HepG2 (cell line): ENCODE results near the gene ADIPOR2. TPM values are rescaled to one million over a fixed set of nuclear protein-coding genes. Genes with fewer than 3 reads are reported as not detected.

Experiments
- FOSL2 ChIP-seq: sonication (generic); formaldehyde crosslinking; IDR thresholded peaks from 2 replicates; pipeline ENCODE4 v1.4.0; 2020; ENCODE audit warnings: missing genetic modification reagents
- HHEX ChIP-seq: IDR thresholded peaks from 2 replicates; pipeline ENCODE4 v1.6.1; 2016; ENCODE audit warnings: control low read depth
- HMGA1 ChIP-seq: sonication (generic); formaldehyde crosslinking; conservative IDR thresholded peaks from 2 replicates; pipeline ENCODE4 v1.4.0; 2020; ENCODE audit warnings: missing genetic modification reagents
- JUNB ChIP-seq: sonication (generic); formaldehyde crosslinking; IDR thresholded peaks from 2 replicates; pipeline ENCODE4 v1.8.0; 2022; ENCODE audit warnings: missing genetic modification reagents, mild to moderate bottlenecking, borderline replicate concordance
- KIAA2018 ChIP-seq: sonication (generic); formaldehyde crosslinking; IDR thresholded peaks from 2 replicates; pipeline ENCODE4 v1.5.0; 2020; ENCODE audit warnings: mild to moderate bottlenecking, missing genetic modification reagents, borderline replicate concordance
- NKX3-1 ChIP-seq: sonication (generic); formaldehyde crosslinking; IDR thresholded peaks from 2 replicates; pipeline ENCODE4 v1.5.0; 2020; ENCODE audit warnings: missing genetic modification reagents
- PLRG1 ChIP-seq: fragments of 450-650 bp; conservative IDR thresholded peaks from 2 replicates; pipeline ENCODE4 v1.6.1; 2016
- RBM22 ChIP-seq: fragments of 200-400 bp; formaldehyde crosslinking; optimal IDR thresholded peaks from 2 replicates; pipeline ENCODE3; 2017; ENCODE audit warnings: mild to moderate bottlenecking, low read length, moderate library complexity
- SETDB1 ChIP-seq: sonication (generic); formaldehyde crosslinking; IDR thresholded peaks from 2 replicates; pipeline ENCODE4 v1.5.1; 2020; ENCODE audit warnings: missing genetic modification reagents, mild to moderate bottlenecking, borderline replicate concordance
- SIX4 ChIP-seq: sonication (generic); formaldehyde crosslinking; IDR thresholded peaks from 2 replicates; pipeline ENCODE4 v1.4.0; 2020; ENCODE audit warnings: missing genetic modification reagents
- STAT6 ChIP-seq: sonication (generic); formaldehyde crosslinking; IDR thresholded peaks from 2 replicates; pipeline ENCODE4 v1.4.0; 2020; ENCODE audit warnings: missing genetic modification reagents, mild to moderate bottlenecking, borderline replicate concordance
- SUZ12 ChIP-seq: fragments of 150-350 bp; IDR thresholded peaks from 2 replicates; pipeline ENCODE4 v1.6.1; 2014; ENCODE audit warnings: low read depth, low read length
- TERF1 ChIP-seq: sonication (generic); formaldehyde crosslinking; IDR thresholded peaks from 2 replicates; pipeline ENCODE4 v1.8.0; 2022; ENCODE audit warnings: mild to moderate bottlenecking, missing genetic modification reagents, moderate library complexity
- TOPORS ChIP-seq: sonication (generic); formaldehyde crosslinking; IDR thresholded peaks from 2 replicates; pipeline ENCODE4 v1.8.0; 2023; ENCODE audit warnings: mild to moderate bottlenecking, missing genetic modification reagents
- TRIM24 ChIP-seq: sonication (generic); formaldehyde crosslinking; IDR thresholded peaks from 2 replicates; pipeline ENCODE4 v1.8.0; 2022; ENCODE audit warnings: mild to moderate bottlenecking, missing genetic modification reagents
- ZFP62 ChIP-seq: sonication (generic); formaldehyde crosslinking; IDR thresholded peaks from 2 replicates; pipeline ENCODE4 v1.4.0; 2020; ENCODE audit warnings: missing genetic modification reagents
- ZNF777 ChIP-seq: sonication (generic); formaldehyde crosslinking; IDR thresholded peaks from 2 replicates; pipeline ENCODE4 v1.4.0; 2020; ENCODE audit warnings: missing genetic modification reagents
- polyA plus RNA-seq, 8 experiments: library from polyadenylated mRNA; depleted of rRNA in 3 of 8; stranded (reverse) in 7 of 8; unstranded in 1 of 8; fragments of >200 nt; fragmentation: Illumina TruSeq in 4 of 8; extraction: Trizol in 4 of 8; gene quantifications; 2 replicates each; pipeline versions ENCODE4 v1.2.1 to v1.2.3, GENCODE V29; 2011 to 2016; ENCODE audit warnings: low read depth in 4 of 8, missing spikeins in 1 of 8, mixed read lengths in 1 of 8; ENCODE audit not compliant: insufficient read depth in 1 of 8
- total RNA-seq, 5 experiments: library from RNA; depleted of rRNA; stranded (reverse); fragments of >200 nt; fragmentation: Illumina TruSeq; extraction: Trizol; gene quantifications; 2 replicates each; pipeline ENCODE4 v1.2.3, GENCODE V29; 2016; ENCODE audit warnings: low read depth in 1 of 5
- TF ChIP-seq, protein P1 (sequence below): sonication (generic); formaldehyde crosslinking; conservative IDR thresholded peaks from 2 replicates; pipeline ENCODE4 v1.4.0; 2020; ENCODE audit warnings: missing genetic modification reagents

The ADIPOR2 gene
- total and polyA plus RNA-seq, 2 of the 13 experiments (the other 11 are each of a cell fraction or from before 2014, with no cell fraction given), result 35.2 to 52.2 TPM

- TF ChIP-seq KIAA2018 (CRISPR knock-in tag) (no peak), SIX4 (CRISPR knock-in tag) (peak; percentile 30; the same call in 1 of the 2 replicates), SUZ12 (peak; percentile 37; the same call in 1 of the 2 replicates), TOPORS (no peak), TRIM24 (CRISPR knock-in tag) (no peak), JUNB (CRISPR knock-in tag) (no peak), TERF1 (CRISPR knock-in tag) (no peak), HHEX (CRISPR knock-in tag) (no peak), PLRG1 (no peak), SETDB1 (CRISPR knock-in tag) (no peak), ZNF777 (CRISPR knock-in tag) (peak; percentile 43; the same call in 1 of the 2 replicates), ZFP62 (no peak), STAT6 (no peak), RBM22 (no peak), HMGA1 (CRISPR knock-in tag) (no peak), NKX3-1 (CRISPR knock-in tag) (no peak), FOSL2 (CRISPR knock-in tag) (no peak)
- TF ChIP-seq, protein P1, sequence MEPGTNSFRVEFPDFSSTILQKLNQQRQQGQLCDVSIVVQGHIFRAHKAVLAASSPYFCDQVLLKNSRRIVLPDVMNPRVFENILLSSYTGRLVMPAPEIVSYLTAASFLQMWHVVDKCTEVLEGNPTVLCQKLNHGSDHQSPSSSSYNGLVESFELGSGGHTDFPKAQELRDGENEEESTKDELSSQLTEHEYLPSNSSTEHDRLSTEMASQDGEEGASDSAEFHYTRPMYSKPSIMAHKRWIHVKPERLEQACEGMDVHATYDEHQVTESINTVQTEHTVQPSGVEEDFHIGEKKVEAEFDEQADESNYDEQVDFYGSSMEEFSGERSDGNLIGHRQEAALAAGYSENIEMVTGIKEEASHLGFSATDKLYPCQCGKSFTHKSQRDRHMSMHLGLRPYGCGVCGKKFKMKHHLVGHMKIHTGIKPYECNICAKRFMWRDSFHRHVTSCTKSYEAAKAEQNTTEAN, result peak; percentile 44; the same call in 1 of the 2 replicates
Observed at GRCh38 chr12:1690578-1691122, at the start of gene ADIPOR2 (continued).
